GM12878 (cell line): Measurements from ENCODE around the gene MRPL37. TPM values are rescaled to one million over a fixed set of nuclear protein-coding genes. Genes with fewer than 3 reads are reported as not detected.

Source experiments
- CBFB ChIP-seq: IDR thresholded peaks from 2 replicates; pipeline ENCODE4 v1.6.1; 2016; ENCODE audit warnings: antibody characterized with exemption, low read depth
- E2F4 ChIP-seq: IDR thresholded peaks from 2 replicates; pipeline ENCODE4 v1.6.1; 2012; ENCODE audit warnings: low read depth, low read length, improper control_type of control experiment
- EGR1 ChIP-seq, 2 experiments: IDR thresholded peaks; 1 replicate in 1 of 2; 2 replicates in 1 of 2; pipeline ENCODE4 v1.6.1; 2011 to 2012; ENCODE audit warnings: low read depth in 2 of 2, low read length in 2 of 2, borderline replicate concordance in 1 of 2, mild to moderate bottlenecking in 1 of 2, moderate library complexity in 1 of 2
- KDM1A ChIP-seq: fragments of 200-600 bp; sonication (generic); IDR thresholded peaks from 2 replicates; pipeline ENCODE4 v1.6.1; 2016; ENCODE audit warnings: borderline replicate concordance
- MLLT1 ChIP-seq: fragments of 450-650 bp; IDR thresholded peaks from 2 replicates; pipeline ENCODE4 v1.6.1; 2016; ENCODE audit warnings: mild to moderate bottlenecking
- NFIC ChIP-seq: IDR thresholded peaks from 2 replicates; pipeline ENCODE4 v1.6.1; 2012; ENCODE audit warnings: low read depth, mild to moderate bottlenecking, inconsistent platforms, low read length, moderate library complexity
- NFXL1 ChIP-seq: fragments of 450-650 bp; IDR thresholded peaks from 2 replicates; pipeline ENCODE4 v1.6.1; 2017; ENCODE audit warnings: antibody characterized with exemption, mild to moderate bottlenecking, borderline replicate concordance
- NFYA ChIP-seq: IDR thresholded peaks from 2 replicates; pipeline ENCODE4 v1.6.1; 2011; ENCODE audit warnings: low read depth, mild to moderate bottlenecking, low read length, improper control_type of control experiment, borderline replicate concordance
- RUNX3 ChIP-seq: IDR thresholded peaks from 2 replicates; pipeline ENCODE4 v1.6.1; 2012; ENCODE audit warnings: low read length, inconsistent platforms
- SIX5 ChIP-seq: IDR thresholded peaks from 2 replicates; pipeline ENCODE4 v1.6.1; 2011; ENCODE audit warnings: mild to moderate bottlenecking, low read depth, low read length, moderate library complexity; ENCODE audit not compliant: severe bottlenecking
- TARDBP ChIP-seq: IDR thresholded peaks from 2 replicates; pipeline ENCODE4 v1.6.1; 2016; ENCODE audit warnings: borderline replicate concordance
- YBX1 ChIP-seq: fragments of 450-650 bp; IDR thresholded peaks from 2 replicates; pipeline ENCODE4 v1.6.1; 2016; ENCODE audit warnings: antibody characterized with exemption
- ZBTB40 ChIP-seq: fragments of 450-650 bp; IDR thresholded peaks from 2 replicates; pipeline ENCODE4 v1.6.1; 2016; ENCODE audit warnings: mild to moderate bottlenecking, moderate library complexity, borderline replicate concordance
- ZNF24 ChIP-seq: fragments of 450-650 bp; IDR thresholded peaks from 2 replicates; pipeline ENCODE4 v1.6.1; 2017; ENCODE audit warnings: antibody characterized with exemption, mild to moderate bottlenecking
- polyA plus RNA-seq, 11 experiments: library from polyadenylated mRNA; depleted of rRNA in 4 of 11; unstranded in 6 of 11; stranded (reverse) in 5 of 11; fragments of >200 nt; fragmentation: Nextera tagmentation in 4 of 11; fragmentation: Illumina TruSeq in 1 of 11; extraction: Ambion mirVana in 4 of 11; extraction: Trizol in 1 of 11; gene quantifications; 1 replicate in 1 of 11; 2 replicates in 10 of 11; pipeline versions ENCODE4 v1.2.1 to v1.2.3, GENCODE V29; 2011 to 2016; ENCODE audit warnings: inconsistent platforms in 2 of 11, missing spikeins in 2 of 11, low read depth in 1 of 11
- total RNA-seq, 4 experiments: library from RNA; depleted of rRNA in 3 of 4; stranded (reverse); fragments of >200 nt in 3 of 4; fragmentation: Illumina TruSeq in 1 of 4; extraction: Trizol in 1 of 4; gene quantifications; 2 replicates each; pipeline versions ENCODE4 v1.2.1 to v1.2.3, GENCODE V29; 2013 to 2021

MRPL37 gene
- total and polyA plus RNA-seq, 10 of the 15 experiments (the other 5 are each of a cell fraction or from before 2014, with no cell fraction given): 41.4 to 217 (median 159) TPM

GRCh38 chr1:54229281-54229891 is 29.4 kb downstream of the MRPL37 start (continued):
- TF ChIP-seq TARDBP (no peak), NFXL1 (no peak), EGR1 (IDR thresholded peaks at IDR 0.05; ENCODE audit: borderline replicate concordance in 1 of 2, low read depth in 2 of 2, low read length in 2 of 2) (no peak), KDM1A (no peak), YBX1 (no peak), NFYA (no peak), ZBTB40 (no peak), RUNX3 (no peak), SIX5 (no peak), MLLT1 (no peak), ZNF24 (no peak), E2F4 (no peak), NFIC (no peak), CBFB (no peak)
